ENCODE measurements around the gene PARP16.

Gene PARP16, protein sequence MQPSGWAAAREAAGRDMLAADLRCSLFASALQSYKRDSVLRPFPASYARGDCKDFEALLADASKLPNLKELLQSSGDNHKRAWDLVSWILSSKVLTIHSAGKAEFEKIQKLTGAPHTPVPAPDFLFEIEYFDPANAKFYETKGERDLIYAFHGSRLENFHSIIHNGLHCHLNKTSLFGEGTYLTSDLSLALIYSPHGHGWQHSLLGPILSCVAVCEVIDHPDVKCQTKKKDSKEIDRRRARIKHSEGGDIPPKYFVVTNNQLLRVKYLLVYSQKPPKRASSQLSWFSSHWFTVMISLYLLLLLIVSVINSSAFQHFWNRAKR

DNA sequence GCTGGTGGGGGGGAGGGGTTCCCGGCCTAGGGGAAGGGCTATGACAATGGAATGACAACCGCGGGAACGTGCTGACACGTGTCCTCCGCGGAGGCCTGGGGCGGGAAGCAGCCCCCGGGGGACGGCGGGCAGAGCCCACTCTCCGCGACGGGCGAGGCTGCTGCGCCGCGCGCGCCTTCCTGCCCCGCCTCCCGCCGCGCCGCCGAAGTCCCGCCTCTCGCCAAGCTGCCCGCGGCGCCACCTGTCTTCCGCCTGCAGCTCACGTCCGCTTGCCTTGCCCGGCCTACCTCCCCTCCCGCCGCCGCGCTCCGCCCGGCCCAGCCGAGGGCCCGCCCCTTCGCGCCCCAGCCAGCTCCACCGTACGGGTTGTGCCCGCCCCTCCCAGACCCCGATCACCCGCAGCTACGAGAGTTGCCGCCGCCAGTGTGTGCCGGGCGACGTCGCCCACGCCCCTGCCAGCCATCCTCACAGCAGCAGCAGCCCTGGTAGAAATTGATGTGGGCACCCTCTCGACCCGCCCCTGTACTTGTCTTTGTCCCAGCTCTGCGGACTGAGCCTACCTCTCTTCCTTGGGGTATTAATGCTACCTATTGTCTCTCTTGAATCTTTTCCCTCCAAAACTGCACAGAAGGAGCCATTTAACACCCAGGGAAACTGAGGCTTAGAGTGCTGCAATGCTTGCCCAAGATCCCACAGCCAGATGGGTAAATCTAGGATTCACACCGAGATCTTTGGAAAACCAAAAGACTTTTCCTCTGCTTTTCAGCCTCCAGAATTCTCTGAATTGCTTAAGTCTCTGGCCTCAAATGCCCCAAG is at the start of gene PARP16:
PARP16 (minus strand) TSS at position 180 of the 816 bp plus-strand sequence. CDS start 457 bp downstream, outside the sequence.
- peak; percentile 89 for DNase-seq

DNA sequence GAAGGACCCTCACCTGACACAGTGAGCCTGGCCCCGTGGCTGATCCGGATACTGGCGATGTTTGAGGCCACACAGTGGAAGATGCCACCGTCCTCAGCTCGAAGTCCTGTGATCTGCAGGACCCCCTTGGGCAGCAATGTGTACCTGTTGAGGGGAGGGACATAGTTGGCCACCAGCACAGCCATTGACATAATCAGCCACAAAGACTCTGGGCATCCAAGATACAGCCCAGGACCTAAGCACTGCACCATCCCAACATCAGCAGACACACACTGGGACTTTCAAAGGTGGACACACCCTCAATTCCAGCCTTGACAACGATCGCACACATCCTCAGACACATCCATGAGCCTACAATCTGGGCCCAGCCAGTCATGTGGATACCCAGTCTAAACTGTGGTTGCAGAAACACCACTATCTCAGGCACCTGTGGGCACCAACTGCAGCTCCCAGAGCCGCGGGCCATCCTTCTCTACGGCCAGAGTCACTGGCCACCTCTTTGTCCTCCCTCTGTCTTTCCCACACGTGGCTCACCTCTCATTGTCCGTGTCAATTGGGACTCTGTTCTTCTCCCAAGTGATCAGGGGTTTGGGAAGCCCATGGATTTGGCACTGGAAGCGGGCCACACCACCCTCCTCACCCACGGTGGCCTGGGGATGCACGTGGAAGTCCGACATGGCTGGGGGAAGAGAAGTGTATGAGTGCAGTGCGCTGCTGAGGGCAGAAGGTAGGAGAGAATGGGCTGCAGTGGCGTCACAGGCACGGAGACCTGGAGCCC is 48.8 kb upstream of the PARP16 start:
- DNase-seq: no peak

DNA sequence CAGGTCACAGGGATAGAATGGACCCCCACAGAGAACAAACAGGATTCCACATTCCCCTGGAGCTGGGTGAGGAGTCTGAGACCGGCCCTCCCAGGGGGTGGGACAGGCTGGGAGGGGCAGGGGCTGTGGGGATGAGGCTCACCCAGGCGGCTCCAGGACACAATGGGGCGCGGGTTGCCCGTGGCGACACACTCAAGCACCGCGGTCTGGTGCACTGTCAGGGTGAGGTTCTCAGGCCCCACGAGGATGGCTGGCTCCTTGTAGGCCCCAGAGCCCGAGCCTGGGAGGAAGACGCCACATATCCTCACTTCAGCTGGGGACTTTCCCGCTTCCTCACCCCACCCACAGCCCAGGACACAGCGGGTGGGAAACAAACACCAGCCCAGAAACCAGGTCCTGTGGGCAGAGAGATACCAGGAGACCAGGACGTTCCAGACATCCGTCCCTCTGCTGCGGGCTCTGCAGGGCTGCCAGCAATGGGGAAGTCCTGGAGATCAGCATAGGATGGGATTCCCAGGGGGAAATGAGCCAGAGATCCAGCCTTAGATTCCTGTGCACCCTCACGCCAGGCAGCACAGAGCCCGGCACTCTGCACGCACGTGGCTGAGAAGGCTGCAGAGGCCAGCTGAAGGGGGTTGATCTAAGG is 48.0 kb upstream of the PARP16 start:
- DNase-seq: no peak

DNA sequence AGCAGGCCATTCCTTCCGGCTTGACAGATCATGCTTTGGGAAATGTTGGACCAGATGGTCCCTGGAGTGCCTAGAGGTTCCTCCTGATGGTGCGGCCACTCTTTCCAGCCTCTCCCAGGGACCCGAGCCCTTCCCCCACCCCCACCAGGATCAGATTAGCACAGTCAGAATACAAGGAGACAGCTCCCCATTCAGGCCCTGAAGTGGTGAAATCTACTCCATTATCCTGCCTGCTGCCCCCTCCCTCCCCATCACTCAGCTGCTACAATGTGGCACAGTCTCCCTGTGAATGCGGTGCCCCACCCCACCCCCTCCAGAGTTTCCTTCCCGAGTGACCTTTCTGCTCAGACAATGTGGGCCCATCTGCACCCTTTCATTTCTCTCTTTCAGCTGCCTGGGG is 47.2 kb upstream of the PARP16 start:
- no peak for DNase-seq

DNA sequence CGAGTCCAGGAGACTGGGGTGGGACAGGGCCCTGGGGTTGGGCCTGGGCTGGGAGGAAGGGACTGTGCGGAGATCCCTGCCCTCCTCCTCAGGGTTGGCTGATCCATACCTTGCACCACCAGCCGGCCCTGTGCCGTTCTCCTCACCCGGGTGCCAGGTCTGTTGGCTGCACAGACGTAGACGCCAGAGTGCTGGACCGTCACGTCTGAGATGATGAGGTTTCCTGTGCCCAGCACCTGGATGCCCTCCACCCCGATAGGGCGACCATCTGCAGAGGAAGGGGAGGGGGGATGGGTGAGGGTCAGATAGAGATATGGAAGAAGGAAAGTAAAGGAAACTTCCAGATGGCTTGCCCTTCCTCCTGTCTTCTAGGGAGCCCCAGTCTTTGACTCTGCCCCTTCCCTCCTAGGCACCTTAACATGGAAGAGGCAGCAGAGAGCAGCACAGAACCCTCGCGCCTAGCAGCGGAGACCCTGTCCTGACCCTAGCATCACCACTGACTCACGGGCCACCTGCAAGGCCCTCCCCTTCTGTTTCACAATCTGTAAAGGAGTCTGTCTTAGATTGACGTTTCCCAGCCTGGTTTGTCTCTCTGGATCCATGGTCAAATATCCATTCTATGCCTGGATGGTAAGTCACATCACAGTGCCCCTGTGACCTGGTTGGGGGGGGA is 46.6 kb upstream of the PARP16 start:
- DNase-seq: no peak

DNA sequence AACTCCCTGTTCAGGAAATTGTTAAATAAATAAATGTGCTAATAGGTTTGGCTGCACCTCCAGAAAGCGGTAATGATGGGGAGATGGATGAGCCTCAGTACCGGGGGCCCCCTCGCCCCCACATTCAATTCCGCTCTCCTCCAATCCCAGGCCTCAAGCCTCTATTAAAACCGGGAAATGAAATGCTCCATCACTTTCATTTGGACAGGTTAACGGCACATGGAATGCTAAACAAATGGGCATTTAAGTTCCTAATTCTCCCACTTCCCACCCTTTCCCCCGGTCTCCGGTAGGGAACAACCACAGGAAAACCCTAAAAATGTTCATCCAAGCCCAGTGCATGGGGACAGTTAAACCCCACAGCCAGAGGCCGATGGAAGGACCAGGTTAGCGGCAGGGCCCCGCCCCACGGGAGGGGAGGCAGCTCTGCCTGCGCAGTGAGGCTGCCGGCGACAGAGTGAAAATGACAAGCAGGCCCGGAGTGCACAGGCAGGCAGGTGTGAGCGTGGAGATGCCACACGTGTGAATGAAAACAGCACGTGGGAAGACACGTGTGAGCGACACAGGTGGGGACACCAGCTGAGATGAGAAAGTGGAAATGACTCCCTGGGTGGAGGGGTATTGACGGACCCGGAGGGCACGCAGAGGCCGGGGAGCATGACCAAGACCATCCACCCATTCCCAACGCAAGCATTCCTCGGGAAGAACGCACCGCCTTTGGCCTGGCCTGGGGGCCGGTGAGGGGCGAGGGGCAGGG is 45.9 kb upstream of the PARP16 start:
- DNase-seq: no peak

DNA sequence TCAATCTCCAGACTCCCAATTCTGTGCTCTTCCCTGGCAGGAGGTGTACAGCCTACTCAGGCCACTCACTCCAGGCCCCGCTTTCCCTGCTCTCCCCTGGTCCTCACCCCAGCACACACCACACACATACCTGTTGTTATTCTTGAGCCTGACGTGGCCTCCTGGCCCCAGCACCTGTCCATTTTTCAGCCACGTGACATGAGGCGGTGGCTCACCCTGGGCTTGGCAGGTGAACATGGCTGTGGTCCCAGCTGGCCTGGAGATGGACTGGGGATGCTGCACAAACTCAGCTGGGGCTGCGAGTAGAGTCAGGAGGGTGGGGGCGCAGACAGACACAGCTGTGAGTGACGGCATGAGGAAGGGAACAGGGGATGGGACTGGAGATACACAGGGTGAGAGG is 45.1 kb upstream of the PARP16 start:
- DNase-seq: no peak

DNA sequence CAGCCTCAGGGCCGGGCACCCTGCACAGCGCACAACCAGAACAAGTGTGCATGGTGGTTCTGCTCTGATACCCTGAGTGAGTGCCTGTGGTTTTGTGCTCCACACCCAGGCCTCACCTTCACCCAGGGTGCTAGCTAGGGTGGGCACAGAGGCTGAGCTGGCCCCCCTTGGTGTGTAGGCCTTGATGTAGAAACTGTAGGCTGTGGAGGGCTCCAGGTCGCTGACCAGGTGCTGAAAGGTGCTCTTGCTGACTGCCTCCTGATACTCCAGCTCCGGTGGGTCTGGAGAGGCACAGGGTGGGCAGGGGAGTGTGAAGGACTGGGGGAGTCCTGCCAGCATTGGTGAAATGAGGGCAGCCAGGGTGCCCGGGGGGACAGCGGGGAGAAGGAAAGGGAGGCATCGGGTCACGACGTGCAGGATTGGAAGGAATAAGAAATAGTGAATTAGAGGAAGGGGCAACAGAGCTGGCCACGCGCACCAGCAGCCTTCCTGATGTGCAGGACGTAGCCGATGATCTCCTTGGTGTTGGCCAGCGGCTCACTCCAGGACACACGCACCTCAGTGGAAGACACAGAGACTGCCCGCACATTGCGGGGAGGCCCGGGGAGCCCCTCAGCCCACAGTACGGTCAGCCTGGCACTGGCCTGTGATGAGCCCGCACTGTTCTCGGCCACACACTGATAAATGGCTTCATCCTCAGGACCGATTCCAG is 44.4 kb upstream of the PARP16 start:
- no peak for DNase-seq

DNA sequence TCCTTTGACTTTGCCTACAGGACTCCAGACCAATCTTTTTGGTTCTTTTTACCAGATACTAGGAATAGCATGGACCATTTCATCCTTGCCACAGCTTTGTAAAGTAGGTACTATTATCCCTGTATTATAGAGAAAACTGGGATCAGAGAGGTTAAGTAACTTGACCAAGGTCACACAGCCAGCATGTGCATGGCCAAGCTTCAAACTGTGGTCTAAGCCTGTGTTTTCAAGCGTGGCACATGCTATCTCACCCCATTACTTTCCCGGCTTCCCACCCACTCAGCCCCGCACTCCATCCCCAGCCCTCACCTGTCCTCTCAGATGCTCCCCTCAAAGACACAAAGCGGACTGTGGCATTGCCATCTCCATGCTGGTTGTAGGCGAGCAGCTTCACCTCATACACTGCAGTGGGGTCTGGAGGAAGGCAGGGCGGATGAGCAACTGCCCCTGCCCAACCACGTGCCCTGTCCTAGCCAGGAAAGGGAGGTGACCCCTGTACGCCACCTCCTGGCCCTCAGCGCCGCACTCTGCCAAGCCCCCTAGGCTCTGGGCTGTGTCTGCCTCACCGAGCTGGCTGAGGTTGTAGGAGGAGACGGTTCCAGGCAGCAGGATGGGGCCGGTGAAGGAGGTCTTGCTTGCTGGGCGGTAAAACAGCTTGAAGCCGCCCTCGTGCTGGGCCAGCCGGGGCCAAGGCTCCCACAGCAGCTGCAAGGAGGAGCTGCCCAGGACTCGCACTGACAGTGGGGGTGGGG is 43.5 kb upstream of the PARP16 start:
- no peak for DNase-seq

DNA sequence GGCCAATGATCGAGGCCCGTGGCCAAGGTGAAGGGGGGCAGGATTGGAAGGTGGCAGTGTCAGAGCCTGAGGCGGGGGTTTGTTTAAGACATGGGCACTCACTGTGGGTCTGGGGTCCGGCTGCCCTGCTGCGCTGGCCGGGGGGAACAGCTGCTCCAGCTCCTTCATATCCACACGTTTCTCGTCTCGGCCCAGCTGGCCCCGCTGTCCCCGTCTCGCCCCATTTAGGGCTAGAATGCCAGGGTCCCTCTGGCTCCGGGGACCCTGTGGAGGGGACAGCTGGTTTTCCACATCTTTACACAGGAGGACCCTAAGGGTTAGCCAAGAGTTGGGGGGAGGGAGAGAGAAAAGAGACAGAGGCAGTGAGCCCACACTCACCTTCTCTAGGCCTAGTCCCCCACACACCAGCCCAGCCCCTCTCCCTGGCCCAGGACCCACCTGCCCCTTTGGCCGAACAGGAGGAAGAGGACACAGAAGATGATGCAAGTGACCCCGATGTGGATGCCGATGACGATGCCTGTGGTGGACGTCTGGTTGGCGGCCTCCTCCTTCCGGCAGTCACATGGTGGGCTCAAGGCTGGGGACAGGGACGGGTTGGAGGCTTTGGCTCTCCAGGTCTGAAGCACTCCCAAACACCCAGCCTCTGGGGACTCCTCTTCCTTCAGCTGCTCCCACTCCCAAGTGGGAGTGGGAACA is 42.8 kb upstream of the PARP16 start:
- no peak for DNase-seq

DNA sequence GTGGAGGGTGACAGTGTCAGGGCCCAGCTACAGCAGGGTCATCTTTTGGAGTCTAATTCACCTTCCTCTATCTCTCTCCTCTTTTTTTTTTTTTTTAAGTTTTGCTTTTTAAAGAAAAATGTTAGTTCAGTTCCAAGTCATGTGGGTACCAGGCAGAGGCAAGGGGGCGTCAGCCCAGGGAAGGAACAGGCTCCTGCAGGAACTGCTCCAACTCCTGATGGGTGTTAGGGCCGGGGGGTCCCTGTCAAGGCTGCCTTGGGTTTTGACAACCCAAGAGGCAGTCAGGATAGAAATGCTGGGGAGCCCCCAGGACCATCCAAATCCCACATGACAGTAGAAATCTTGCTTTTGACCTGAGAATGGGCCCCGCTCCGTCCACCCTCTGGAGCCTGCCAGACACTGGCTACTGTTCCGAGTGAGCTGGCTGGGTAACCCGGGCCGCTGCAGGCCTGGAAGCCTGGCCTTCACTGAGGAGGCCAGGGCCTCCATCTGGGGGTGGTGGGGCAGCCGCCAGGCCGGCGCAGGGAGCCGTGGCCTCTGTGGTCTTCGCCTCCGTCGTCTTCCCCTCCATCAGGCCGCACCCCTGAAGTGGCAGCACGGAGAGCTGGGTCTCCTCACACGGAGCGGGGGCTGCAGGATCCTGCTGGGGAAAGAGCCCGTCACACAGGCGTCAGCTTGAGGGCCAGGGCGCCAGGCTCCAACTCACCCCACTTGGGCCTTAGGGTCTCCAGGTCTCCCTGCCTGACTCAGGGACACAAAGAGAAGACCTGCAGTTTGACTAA is 42.0 kb upstream of the PARP16 start:
- no peak for DNase-seq

DNA sequence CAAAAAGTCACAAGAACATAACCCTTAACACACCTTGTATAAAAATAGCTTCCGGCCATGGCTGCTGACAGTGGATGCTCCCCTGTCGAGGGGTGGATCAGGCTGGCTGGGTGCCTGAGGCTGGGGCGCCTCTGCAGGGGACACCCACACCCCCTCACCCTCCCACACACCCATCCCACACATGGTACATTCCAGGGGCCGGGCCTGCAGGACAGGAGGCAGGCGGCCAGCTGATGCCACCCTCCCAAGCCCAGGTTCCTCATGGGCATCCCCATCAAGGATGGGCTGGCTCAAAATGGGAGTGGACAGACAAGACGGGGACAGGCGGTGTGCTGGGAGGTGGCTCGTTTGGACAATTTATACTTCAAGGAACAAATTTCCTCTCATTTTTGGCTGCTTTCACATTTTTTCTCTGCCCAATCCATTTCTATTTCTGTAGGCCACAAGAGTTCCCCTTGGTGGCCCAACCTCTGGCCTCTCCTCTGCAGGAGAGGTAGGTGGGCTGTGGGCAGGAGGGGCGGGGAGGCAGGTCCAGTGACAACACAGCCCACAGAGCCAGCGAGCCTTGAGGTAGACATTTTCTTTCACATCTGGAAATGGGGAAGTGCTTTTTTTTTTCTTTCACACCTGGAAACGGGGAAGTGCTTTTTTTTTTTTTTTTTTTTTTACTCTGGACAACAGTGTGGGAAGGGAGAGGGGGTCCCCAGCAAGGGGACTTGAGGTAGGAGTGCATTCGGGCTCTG is 41.1 kb upstream of the PARP16 start:
- DNase-seq: no peak

DNA sequence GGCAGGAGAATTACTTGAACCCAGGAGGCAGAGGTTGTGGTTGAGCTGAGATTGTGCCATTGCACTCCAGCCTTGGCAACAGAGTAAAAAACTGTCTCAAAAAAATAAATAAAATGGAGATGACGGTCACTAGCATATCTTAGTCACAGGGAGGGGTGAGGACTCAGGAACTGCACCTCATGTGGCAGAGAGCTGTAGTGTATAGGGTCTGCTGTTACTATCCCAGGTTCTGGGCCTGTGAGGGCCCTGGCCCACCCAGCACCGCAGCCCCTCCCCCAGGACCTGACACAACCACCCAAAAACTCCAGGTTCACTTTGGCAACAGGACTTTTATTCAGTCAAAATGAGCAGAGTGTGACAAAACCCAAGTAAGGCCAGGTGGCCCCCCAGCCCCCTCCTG is 40.1 kb upstream of the PARP16 start:
- DNase-seq: no peak

DNA sequence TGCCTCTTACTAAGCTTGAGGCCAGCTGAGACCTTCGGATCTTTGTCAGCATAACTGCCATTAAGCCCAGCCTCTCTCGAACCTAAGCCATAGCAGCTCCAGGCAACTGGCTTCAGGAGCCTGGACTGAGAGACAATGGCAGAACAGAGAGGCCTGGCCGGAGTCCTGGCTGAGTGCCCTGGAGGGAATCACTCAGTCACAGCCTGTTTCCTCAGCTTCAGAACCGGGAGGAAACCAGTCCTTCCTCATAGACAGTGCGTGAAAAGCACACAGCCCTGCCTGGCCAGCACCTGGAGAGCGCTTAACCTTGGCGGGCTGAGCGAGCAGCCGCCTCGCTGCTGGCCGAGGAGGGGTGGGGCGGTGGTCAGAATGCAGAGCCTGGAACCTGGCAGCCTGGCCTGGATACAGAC is 39.4 kb upstream of the PARP16 start:
- no peak for DNase-seq

DNA sequence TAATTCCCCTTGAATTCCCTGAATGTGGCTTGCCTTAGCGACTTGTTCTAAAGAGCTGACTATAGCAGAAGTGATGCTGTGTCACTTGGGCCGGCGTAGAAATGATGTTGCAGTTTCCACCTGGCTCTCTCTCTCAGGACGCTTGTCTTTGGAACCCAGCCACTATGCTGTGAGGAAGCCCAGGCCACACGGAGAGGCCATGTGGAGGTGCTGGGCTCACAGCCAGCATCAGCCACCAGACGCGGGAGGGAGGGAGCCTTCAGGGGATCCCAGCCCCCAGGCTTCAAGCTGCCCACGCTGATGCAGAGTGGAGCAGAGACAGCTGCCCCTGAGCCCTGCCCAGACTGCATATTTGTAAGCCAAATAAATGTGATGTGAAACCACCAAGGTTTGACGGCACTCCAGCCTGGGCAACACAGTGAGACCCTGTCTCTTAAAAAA is 36.4 kb upstream of the PARP16 start:
- DNase-seq: no peak

DNA sequence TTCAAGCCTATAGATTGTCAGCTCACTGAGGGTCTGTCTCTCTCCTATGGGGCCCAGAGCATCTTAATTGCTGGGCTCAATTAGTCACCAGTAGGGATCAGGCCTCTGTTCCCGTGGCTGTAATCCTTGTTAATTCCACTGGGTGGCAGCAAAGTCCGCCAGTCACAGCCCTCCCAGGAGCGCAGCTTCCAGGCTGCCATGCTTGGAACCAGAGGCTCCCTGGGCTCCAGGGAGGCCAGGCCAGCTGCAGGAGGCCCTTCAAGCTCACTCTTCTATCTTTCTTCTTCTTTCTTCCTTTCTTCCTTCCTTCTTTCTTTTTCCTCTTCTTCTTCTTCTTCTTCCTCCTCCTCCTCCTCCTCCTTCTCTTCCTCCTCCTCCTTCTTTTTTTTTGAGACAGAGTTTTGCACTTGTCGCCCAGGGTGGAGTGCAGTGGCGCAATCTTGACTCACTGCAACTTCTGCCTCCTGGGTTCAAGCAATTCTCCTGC is 32.2 kb upstream of the PARP16 start:
- peak; percentile 87 for DNase-seq

DNA sequence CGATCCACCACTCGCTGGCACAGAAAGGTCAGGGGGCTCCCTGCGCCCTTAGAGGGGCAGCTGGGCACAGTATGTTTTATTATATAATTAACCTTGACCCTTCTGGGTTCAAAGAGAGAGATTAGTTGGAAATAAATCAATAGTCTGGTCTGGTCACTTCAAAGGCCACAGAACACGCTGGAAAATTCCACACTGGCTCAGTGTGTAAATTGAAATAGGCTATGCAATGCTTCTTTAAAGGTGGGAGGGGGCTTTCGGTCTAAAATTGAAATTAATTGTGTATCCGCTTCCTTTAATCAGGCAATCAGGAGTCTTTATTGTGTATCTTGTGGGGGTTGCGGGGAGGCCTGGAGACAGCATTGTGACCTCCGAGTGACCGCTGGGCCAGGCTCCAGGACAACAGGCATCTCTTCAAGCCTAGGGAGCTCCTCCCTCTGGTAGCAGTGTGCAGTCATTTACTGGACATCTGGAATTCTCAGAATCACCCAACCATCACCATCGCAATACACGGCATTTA is 25.8 kb upstream of the PARP16 start:
- no peak for DNase-seq

DNA sequence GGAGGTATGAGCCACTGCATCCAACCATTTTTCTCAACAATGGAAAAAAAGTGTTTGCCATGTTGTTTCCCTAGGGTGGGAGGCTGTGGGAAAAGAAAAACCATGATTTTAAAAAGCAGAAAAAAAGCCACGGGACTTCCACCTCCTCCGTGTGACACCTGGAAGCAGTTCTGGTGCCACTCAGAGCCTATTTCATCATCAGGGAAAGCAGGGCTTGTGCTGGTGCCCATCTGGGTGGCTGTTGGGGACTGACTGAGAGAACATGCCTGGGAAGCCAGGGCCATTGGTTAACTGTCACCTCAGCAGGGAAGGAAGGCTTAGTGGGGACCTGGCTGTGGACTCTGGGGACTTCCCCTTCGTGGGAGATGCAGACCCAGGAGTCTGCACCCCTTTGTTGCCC is 25.1 kb upstream of the PARP16 start:
- no peak for DNase-seq

Measured in OCI-M1 (cell line).